Measurements from ENCODE around the gene PDCL2. TPM values are rescaled to one million over a fixed set of nuclear protein-coding genes. Genes with fewer than 3 reads are reported as not detected.

The PDCL2 gene
- total and polyA plus RNA-seq, 2 of the 13 experiments (the other 11 are each of a cell fraction or from before 2014, with no cell fraction given): not detected

DNA sequence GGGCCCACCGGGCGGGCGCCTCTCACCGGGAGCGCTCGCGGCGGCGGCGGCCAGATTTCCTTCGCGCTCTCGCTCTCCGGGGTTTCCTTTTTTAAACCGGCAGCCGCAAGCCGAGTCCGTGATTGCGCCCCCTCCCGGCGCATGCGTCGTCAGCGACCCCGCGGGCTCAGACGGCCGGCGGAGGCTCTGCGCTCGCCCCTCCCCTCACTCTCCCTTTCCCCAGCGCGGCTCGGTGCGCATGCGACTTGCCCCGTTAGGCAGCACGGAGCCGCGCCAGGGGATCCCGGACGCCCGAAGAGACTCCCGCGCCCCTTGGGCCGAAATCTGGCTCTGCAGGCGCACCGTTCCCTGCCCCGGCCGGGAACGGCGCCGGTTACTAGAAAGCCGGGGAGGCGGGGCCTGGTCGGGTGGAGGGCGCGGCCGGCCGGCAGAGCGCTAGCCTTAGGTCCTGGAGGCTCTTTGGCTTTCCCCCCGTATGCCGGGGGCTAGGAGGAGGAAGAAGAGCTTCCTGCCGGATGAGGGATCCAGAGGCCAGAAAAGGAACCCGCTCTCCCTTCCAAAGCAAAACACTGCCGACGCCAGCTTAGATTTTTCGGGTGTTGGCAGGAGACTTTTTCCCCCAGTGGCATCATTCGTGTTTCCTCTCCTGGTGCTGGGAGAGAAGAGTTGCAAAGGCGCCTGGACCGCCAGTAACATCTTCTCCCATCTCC, 45.1 kb downstream of the PDCL2 start, which contains the start of gene CLOCK (continued):
- TF ChIP-seq, protein P1, sequence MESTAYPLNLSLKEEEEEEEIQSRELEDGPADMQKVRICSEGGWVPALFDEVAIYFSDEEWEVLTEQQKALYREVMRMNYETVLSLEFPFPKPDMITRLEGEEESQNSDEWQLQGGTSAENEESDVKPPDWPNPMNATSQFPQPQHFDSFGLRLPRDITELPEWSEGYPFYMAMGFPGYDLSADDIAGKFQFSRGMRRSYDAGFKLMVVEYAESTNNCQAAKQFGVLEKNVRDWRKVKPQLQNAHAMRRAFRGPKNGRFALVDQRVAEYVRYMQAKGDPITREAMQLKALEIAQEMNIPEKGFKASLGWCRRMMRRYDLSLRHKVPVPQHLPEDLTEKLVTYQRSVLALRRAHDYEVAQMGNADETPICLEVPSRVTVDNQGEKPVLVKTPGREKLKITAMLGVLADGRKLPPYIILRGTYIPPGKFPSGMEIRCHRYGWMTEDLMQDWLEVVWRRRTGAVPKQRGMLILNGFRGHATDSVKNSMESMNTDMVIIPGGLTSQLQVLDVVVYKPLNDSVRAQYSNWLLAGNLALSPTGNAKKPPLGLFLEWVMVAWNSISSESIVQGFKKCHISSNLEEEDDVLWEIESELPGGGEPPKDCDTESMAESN (CRISPR knock-in tag; conservative IDR thresholded peaks at IDR 0.05): peak; percentile 55; the same call in 1 of the 2 replicates
- TF ChIP-seq, protein P2, sequence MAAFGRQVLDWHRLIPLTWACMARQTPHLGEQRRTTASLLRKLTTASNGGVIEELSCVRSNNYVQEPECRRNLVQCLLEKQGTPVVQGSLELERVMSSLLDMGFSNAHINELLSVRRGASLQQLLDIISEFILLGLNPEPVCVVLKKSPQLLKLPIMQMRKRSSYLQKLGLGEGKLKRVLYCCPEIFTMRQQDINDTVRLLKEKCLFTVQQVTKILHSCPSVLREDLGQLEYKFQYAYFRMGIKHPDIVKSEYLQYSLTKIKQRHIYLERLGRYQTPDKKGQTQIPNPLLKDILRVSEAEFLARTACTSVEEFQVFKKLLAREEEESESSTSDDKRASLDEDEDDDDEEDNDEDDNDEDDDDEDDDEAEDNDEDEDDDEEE (CRISPR knock-in tag; IDR thresholded peaks at IDR 0.05): peak; percentile 60; the same call in 1 of the 2 replicates
- TF ChIP-seq SETDB1 (CRISPR knock-in tag; IDR thresholded peaks at IDR 0.05; ENCODE audit: borderline replicate concordance): no peak
- TF ChIP-seq MBD4 (IDR thresholded peaks at IDR 0.05; ENCODE audit: borderline replicate concordance, low read length): no peak
- TF ChIP-seq RBM22 (optimal IDR thresholded peaks at IDR 0.05; ENCODE audit: low read length): no peak
- no peak for TF ChIP-seq MYNN (CRISPR knock-in tag; IDR thresholded peaks at IDR 0.05; ENCODE audit: low read depth)
- peak; percentile 72; the same call in 1 of the 2 replicates for TF ChIP-seq ZNF337 (CRISPR knock-in tag; IDR thresholded peaks at IDR 0.05; ENCODE audit: borderline replicate concordance, low read depth)
- peak; percentile 54 for TF ChIP-seq ZFY (CRISPR knock-in tag; IDR thresholded peaks at IDR 0.05)
- TF ChIP-seq ARHGAP35 (CRISPR knock-in tag; IDR thresholded peaks at IDR 0.05; ENCODE audit: borderline replicate concordance): peak; percentile 77; the same call in 1 of the 2 replicates
- TF ChIP-seq RXRA (CRISPR knock-in tag; IDR thresholded peaks at IDR 0.05): peak; percentile 66; the same call in 1 of the 2 replicates
- peak; percentile 53; the same call in 1 of the 2 replicates for TF ChIP-seq NKX3-1 (CRISPR knock-in tag; IDR thresholded peaks at IDR 0.05)
- TF ChIP-seq NFYB (CRISPR knock-in tag; IDR thresholded peaks at IDR 0.05): no peak
- TF ChIP-seq RBFOX2 (IDR thresholded peaks at IDR 0.05; ENCODE audit: low read depth, low read length): peak; percentile 82
- peak; percentile 65; the same call in 1 of the 2 replicates for TF ChIP-seq ZNF619 (CRISPR knock-in tag; IDR thresholded peaks at IDR 0.05)
- no peak for TF ChIP-seq HCFC1 (IDR thresholded peaks at IDR 0.05; ENCODE audit: low read depth, low read length)
- TF ChIP-seq ZNF138 (CRISPR knock-in tag; IDR thresholded peaks at IDR 0.05; ENCODE audit: low read depth): no peak
- no peak for TF ChIP-seq CEBPG (CRISPR knock-in tag; IDR thresholded peaks at IDR 0.05)
- 0 out of 2 replicates have a peak, but pooled peaks have one; percentile 49 for TF ChIP-seq GTF3A (CRISPR knock-in tag; conservative IDR thresholded peaks at IDR 0.05)
- TF ChIP-seq HOXA5 (CRISPR knock-in tag; IDR thresholded peaks at IDR 0.05): 0 out of 2 replicates have a peak, but pooled peaks have one; percentile 27
- TF ChIP-seq KLF12 (CRISPR knock-in tag; IDR thresholded peaks at IDR 0.05; ENCODE audit: borderline replicate concordance): no peak
- TF ChIP-seq ELF3 (CRISPR knock-in tag; IDR thresholded peaks at IDR 0.05): 0 out of 2 replicates have a peak, but pooled peaks have one; percentile 1
- TF ChIP-seq, protein P3, sequence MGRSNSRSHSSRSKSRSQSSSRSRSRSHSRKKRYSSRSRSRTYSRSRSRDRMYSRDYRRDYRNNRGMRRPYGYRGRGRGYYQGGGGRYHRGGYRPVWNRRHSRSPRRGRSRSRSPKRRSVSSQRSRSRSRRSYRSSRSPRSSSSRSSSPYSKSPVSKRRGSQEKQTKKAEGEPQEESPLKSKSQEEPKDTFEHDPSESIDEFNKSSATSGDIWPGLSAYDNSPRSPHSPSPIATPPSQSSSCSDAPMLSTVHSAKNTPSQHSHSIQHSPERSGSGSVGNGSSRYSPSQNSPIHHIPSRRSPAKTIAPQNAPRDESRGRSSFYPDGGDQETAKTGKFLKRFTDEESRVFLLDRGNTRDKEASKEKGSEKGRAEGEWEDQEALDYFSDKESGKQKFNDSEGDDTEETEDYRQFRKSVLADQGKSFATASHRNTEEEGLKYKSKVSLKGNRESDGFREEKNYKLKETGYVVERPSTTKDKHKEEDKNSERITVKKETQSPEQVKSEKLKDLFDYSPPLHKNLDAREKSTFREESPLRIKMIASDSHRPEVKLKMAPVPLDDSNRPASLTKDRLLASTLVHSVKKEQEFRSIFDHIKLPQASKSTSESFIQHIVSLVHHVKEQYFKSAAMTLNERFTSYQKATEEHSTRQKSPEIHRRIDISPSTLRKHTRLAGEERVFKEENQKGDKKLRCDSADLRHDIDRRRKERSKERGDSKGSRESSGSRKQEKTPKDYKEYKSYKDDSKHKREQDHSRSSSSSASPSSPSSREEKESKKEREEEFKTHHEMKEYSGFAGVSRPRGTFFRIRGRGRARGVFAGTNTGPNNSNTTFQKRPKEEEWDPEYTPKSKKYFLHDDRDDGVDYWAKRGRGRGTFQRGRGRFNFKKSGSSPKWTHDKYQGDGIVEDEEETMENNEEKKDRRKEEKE (IDR thresholded peaks at IDR 0.05): no peak
- no peak for TF ChIP-seq TCF12 (IDR thresholded peaks at IDR 0.05)
- peak; percentile 46; the same call in 1 of the 2 replicates for TF ChIP-seq TCF12 (CRISPR knock-in tag; IDR thresholded peaks at IDR 0.05)
- no peak for TF ChIP-seq ZNF432 (CRISPR knock-in tag; IDR thresholded peaks at IDR 0.05; ENCODE audit: borderline replicate concordance)
- peak; percentile 51 for TF ChIP-seq SAP130 (CRISPR knock-in tag; IDR thresholded peaks at IDR 0.05; ENCODE audit: low read depth)
- 0 out of 2 replicates have a peak, but pooled peaks have one; percentile 62 for TF ChIP-seq ZNF790 (CRISPR knock-in tag; IDR thresholded peaks at IDR 0.05; ENCODE audit: borderline replicate concordance)
